Measurements from ENCODE around the gene PIK3CA. TPM values are rescaled to one million over a fixed set of nuclear protein-coding genes. Genes with fewer than 3 reads are reported as not detected.

Gene PIK3CA
- polyA plus RNA-seq, 3 donors: 7.4 to 9.5 (median 9.4) TPM

DNA sequence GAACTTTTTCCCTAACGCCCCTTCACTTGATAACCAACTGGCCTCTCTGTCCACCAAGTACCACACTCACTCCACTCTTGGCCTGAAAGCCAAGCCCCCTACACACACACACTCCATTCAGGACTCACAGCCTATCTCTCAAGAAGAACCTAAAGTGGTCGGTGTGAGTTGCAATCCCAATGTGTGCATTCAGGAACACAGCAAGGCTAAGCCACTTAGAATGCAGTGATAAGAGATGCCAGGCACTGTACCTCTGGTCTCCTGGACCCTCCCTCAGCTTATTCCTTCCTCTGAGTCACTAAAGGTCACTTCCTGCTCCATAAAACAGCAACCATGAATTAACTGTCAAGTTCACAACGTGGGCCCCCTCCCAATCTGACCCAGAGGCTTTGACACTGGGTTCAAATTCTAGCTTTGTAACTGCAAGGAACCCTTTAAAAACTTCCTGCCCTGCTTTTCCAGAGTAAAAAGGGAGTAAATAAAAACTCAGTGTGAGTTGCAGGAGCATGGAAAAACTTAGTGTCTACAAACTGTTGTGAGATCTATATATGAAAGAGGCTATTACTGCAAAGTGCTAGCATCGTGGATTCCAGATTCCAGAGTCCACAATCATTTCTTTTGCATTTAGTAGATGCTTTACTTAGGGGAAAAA lies 120.4 kb downstream of the PIK3CA start:
- H2AFZ ChIP-seq (ENCODE audit: insufficient read depth, low read depth, low read length, poor library complexity, severe bottlenecking): peak overlapping the region; percentile 32
- TF ChIP-seq, protein P1, sequence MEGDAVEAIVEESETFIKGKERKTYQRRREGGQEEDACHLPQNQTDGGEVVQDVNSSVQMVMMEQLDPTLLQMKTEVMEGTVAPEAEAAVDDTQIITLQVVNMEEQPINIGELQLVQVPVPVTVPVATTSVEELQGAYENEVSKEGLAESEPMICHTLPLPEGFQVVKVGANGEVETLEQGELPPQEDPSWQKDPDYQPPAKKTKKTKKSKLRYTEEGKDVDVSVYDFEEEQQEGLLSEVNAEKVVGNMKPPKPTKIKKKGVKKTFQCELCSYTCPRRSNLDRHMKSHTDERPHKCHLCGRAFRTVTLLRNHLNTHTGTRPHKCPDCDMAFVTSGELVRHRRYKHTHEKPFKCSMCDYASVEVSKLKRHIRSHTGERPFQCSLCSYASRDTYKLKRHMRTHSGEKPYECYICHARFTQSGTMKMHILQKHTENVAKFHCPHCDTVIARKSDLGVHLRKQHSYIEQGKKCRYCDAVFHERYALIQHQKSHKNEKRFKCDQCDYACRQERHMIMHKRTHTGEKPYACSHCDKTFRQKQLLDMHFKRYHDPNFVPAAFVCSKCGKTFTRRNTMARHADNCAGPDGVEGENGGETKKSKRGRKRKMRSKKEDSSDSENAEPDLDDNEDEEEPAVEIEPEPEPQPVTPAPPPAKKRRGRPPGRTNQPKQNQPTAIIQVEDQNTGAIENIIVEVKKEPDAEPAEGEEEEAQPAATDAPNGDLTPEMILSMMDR (IDR thresholded peaks at IDR 0.05): no peak
- no peak overlapping the region for H3K9ac ChIP-seq (ENCODE audit: insufficient read depth, low read length, poor library complexity, severe bottlenecking)
- no peaks in the 10 kb centered on the region for H3K79me2 ChIP-seq (ENCODE audit: insufficient read depth, low read length)
- Mint-ChIP-seq H3K9me3 (peaks cover 0 to 2% (median 0%) of the 10 kb centered on the region in 7 donors), H3K4me1 (peaks cover 3% of the 10 kb centered on the region), H3K36me3 (no peaks in the 10 kb centered on the region), H3K27ac (no peak overlapping the region), H3K27me3 (ENCODE audit: low read depth in 3 of 3) (peaks cover 1 to 5% (median 2%) of the 10 kb centered on the region in 3 donors), H3K4me3 (no peak overlapping the region)
- H3K27me3 ChIP-seq (ENCODE audit: control insufficient read depth in 2 of 2, insufficient read depth in 2 of 2, low read length in 2 of 2): no peaks in the 10 kb centered on the region
- WGBS (ENCODE audit: insufficient coverage): 63% methylated on average over 3 of the region's 4 CpGs
- H4K20me1 ChIP-seq (ENCODE audit: insufficient read depth, low read length): no peaks in the 10 kb centered on the region
- no peaks in the 10 kb centered on the region for H3K36me3 ChIP-seq (replicated peaks in 1 of 2; ENCODE audit: control insufficient read depth in 1 of 2, insufficient read depth in 2 of 2, low read length in 2 of 2)
- no peak overlapping the region for H3K4me3 ChIP-seq (replicated peaks in 1 of 3; ENCODE audit: low read depth in 2 of 3, low read length in 3 of 3)
- DNase-seq: no peak
- H3K9me3 ChIP-seq (replicated peaks in 1 of 2; ENCODE audit: control insufficient read depth in 1 of 2, insufficient read depth in 1 of 2, low read length in 2 of 2): no peaks in the 10 kb centered on the region
- no peaks in the 10 kb centered on the region for H3K4me1 ChIP-seq (ENCODE audit: control insufficient read depth in 1 of 2, insufficient read depth in 2 of 2, low read length in 2 of 2)
- no peak overlapping the region for H3K27ac ChIP-seq (ENCODE audit: low read depth in 1 of 2, low read length in 2 of 2)
- intact Hi-C loops (cut with micrococcal nuclease): no loop called here
- no peak overlapping the region for H3K4me2 ChIP-seq (replicated peaks; ENCODE audit: extremely low read depth, low read length, poor library complexity, severe bottlenecking)

DNA sequence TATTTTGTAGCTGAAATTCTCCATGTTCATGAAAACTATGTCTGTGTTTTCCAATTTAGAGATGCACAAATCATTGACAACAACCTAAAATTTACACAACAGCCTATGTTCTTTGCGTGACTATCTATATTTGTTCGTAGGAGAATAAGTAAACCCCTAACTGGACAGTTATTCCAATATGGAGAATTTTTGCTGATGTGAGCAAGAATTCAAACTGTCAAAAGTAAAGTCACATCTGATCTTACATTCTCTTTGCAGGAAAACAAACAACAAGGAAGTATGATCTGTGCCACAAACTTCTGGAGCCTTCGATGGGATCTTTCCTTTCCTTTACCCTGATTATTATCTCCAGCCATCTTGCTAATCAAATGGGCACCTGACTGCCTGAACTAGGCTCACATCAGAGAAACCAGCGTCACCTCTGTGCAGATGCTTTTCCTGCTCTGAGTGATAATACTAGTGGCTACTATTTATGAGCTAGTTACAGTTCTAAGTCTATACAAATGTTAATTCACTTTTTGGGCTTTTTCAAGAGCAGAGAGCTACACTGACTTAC lies 121.1 kb downstream of the PIK3CA start:
- H2AFZ ChIP-seq (ENCODE audit: insufficient read depth, low read depth, low read length, poor library complexity, severe bottlenecking): peak overlapping the region; percentile 32
- H3K4me2 ChIP-seq (replicated peaks; ENCODE audit: extremely low read depth, low read length, poor library complexity, severe bottlenecking): no peak overlapping the region
- H3K27ac ChIP-seq (ENCODE audit: low read depth in 1 of 2, low read length in 2 of 2): no peak overlapping the region
- H3K36me3 ChIP-seq (replicated peaks in 1 of 2; ENCODE audit: control insufficient read depth in 1 of 2, insufficient read depth in 2 of 2, low read length in 2 of 2): no peaks in the 10 kb centered on the region
- H3K4me3 ChIP-seq (replicated peaks in 1 of 3; ENCODE audit: low read depth in 2 of 3, low read length in 3 of 3): no peak overlapping the region
- H3K4me1 ChIP-seq (ENCODE audit: control insufficient read depth in 1 of 2, insufficient read depth in 2 of 2, low read length in 2 of 2): no peaks in the 10 kb centered on the region
- no peaks in the 10 kb centered on the region for H4K20me1 ChIP-seq (ENCODE audit: insufficient read depth, low read length)
- no peak overlapping the region for H3K9ac ChIP-seq (ENCODE audit: insufficient read depth, low read length, poor library complexity, severe bottlenecking)
- H3K9me3 ChIP-seq (replicated peaks in 1 of 2; ENCODE audit: control insufficient read depth in 1 of 2, insufficient read depth in 1 of 2, low read length in 2 of 2): no peaks in the 10 kb centered on the region
- H3K4me1 Mint-ChIP-seq: peaks cover 3% of the 10 kb centered on the region
- TF ChIP-seq, protein P1 (IDR thresholded peaks at IDR 0.05): no peak
- peaks cover 1 to 5% (median 2%) of the 10 kb centered on the region in 3 donors for H3K27me3 Mint-ChIP-seq (ENCODE audit: low read depth in 3 of 3)
- H3K79me2 ChIP-seq (ENCODE audit: insufficient read depth, low read length): no peaks in the 10 kb centered on the region
- DNase-seq: no peak
- H3K9me3 Mint-ChIP-seq: no peaks in the 10 kb centered on the region
- no CpG with 5 or more reads among the region's 4 CpGs for WGBS (ENCODE audit: insufficient coverage)
- H3K4me3 Mint-ChIP-seq: no peak overlapping the region
- intact Hi-C loops (cut with micrococcal nuclease): no loop called here
- no peaks in the 10 kb centered on the region for H3K36me3 Mint-ChIP-seq
- H3K27ac Mint-ChIP-seq: no peak overlapping the region
- no peaks in the 10 kb centered on the region for H3K27me3 ChIP-seq (ENCODE audit: control insufficient read depth in 2 of 2, insufficient read depth in 2 of 2, low read length in 2 of 2)

All from CD14-positive monocyte (primary cell).